Epithelial cell of esophagus (primary cell): ENCODE measurements around the gene MSH4.
"Not testable (repeated sequence)": the region's sequence is repeated elsewhere in the genome, so short reads cannot be mapped to it uniquely, and the experiment has no call there.

ENCODE experiments used
- DNase-seq: peaks from one replicate; pipeline ENCODE4 v3.0.0; 2010; ENCODE audit warnings: low read depth
- H3K4me3 ChIP-seq: 2 replicates; pipeline ENCODE4 v1.5.1; 2011; ENCODE audit warnings: mild to moderate bottlenecking, low read length, control low read depth
- CTCF ChIP-seq: IDR thresholded peaks from 2 replicates; pipeline ENCODE4 v1.5.1; 2011; ENCODE audit warnings: low read depth, mild to moderate bottlenecking, low read length, control low read depth, inconsistent platforms; ENCODE audit not compliant: insufficient read depth; ENCODE audit errors: missing control alignments

MSH4 gene

DNA sequence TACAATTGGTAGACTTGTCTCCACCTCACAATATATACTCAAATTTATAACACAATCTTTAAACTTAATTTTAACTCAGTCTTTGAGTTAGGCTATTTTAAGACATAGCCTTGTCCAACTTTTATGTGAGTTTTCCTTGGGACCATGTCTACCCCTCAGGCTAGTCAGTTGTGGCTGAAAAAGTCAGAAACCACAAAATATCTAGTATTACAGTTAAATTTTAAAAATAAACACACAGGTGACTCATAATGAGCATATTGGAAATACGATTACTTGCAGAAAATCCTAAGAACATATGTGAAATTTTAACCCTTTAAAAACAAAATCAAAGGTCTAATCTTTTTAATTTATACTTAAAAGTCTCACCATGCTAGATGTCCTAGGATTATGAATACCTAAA is 140.4 kb downstream of the MSH4 start:
- no peak for TF ChIP-seq CTCF
- no peak for DNase-seq
- no peak overlapping the region for H3K4me3 ChIP-seq

GRCh38 chr1:75943037-75943436 is 146.4 kb downstream of the MSH4 start:
- not testable (repeated sequence) for DNase-seq

GRCh38 chr1:75950176-75950575 is 153.5 kb downstream of the MSH4 start:
- no peak overlapping the region for H3K4me3 ChIP-seq
- no peak for DNase-seq
- TF ChIP-seq CTCF: no peak

More at GRCh38 chr1:75943037-75943436, 146.4 kb downstream of the MSH4 start:
- not testable (repeated sequence) for H3K4me3 ChIP-seq

DNA sequence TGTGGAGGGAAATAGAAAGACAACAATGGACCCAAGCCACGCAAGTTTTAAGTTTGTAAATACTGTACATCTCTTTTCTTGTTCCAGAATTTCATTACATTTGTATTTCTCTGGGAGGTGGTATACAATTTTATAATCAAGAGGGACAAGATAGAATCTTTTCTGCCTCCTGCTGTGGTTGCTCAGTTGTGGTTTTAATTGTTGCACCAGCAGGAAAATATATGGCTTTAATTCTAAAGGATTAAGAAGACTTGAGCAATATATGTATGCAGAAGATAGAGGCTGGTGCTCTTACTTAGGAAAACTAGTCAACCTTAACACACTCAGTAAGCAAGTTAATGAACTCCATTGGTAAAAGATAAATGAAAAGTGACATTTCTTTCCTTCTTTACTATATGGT is 155.3 kb downstream of the MSH4 start:
- no peak for TF ChIP-seq CTCF
- DNase-seq: no peak
- no peak overlapping the region for H3K4me3 ChIP-seq

DNA sequence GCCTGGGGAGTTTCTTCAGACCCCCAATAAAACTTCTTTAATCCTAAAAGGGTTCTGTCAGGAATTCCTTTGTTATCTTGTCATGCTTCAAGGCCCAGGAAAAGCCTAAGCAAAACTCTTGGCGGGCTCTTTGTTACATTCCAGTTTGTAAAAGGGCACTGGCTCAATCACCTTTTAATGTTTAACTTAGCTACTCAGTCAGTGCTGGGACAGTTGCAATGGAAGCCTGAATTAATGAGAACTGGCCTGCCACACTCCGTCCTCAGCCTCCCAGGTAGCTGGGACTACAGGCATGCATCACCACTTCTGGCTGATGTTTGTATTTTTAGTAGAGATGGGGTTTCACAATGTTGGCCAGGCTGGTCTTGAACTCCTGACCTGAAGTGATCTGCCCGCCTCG is 156.8 kb downstream of the MSH4 start:
- no peak for DNase-seq
- H3K4me3 ChIP-seq: no peak overlapping the region
- TF ChIP-seq CTCF: no peak

DNA sequence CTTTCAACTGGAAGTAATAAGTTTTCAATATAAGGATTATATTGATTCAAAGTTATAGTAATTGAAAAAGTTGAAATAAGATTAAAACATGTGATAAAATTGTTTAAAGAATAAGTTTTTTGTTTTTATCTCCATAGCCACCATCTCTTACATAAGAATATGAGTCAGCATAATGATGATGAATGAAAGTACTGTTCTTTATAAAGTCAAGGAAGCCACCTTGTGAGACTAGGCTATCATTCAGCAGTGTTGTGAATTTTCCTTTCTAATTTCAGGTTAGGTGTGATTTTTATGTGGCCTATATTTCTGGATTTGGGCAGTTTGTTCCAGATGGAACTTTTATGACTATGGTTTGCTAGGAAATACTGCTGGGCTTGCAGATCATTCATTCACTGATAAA is 157.9 kb downstream of the MSH4 start:
- DNase-seq: peak; percentile 47
- no peak for TF ChIP-seq CTCF
- H3K4me3 ChIP-seq: no peak overlapping the region
